ENCODE results near the gene TSC1.

DNA sequence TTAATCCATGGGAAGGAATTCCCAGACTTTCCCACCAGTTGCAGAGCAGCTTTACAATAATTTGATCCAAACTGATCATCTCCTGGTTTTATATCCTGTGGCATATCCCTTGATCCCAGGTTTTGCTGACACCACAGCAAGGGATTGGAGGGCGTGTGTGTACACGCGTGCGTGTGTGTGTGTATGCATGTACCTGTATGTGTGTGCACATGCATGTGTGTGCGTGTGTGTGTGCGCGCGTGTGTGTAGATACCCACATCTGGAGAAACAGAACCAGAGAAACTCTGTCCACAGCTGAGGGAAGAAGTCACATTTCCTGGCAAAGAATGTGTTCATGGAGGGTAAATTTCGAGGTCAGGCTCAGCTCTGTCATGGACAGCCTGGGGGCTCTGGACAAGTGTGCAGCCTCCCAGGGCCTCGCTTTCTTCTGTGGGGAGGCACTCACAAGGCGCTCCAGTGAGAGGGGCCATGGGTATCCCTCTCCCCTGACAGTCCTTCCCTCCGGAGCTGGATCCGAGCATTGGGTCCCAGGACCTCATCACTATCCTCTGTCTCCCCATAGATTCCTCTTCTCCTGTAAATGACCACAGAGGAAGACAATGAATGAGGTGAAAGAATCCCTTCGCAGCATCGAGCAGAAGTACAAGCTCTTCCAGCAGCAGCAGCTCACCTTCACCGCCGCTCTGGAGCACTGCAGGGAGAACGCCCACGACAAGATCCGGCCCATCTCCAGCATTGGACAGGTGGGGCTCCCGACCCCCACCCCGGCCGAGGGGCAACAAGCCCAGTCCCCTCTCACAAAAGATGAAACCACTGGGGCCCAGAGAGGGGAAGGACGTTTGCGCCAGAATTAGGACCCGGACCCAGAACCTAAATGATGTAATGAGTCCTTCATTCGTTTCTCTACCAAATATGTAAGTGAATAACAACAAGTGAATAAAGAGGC, 60.8 kb downstream of the TSC1 start:
- TF ChIP-seq CTCF (IDR thresholded peaks at IDR 0.05) = no peak
- TF ChIP-seq POLR2A (IDR thresholded peaks at IDR 0.05) = no peak
